ENCODE data around the gene PRKX.
"Not testable (repeated sequence)": the region's sequence is repeated elsewhere in the genome, so short reads cannot be mapped to it uniquely, and the experiment has no call there.

Gene PRKX

GRCh38 chrX:3669841-3670475, 43.5 kb downstream of the PRKX start:
- Histone ChIP-seq H3K36me3 (replicated peaks; ENCODE audit: insufficient read depth, low read length) (no peaks in the 10 kb centered on the region), H3K4me1 (ENCODE audit: low read length) (no peaks in the 10 kb centered on the region)

GRCh38 chrX:3666975-3667374, 46.5 kb downstream of the PRKX start:
- H4K20me1 ChIP-seq (ENCODE audit: insufficient read depth, low read length), result no peaks in the 10 kb centered on the region
- H2AFZ ChIP-seq (ENCODE audit: low read length), result no peak overlapping the region
- no peak overlapping the region for H3K27ac ChIP-seq (ENCODE audit: low read length)
- no peaks in the 10 kb centered on the region for H3K4me1 ChIP-seq (ENCODE audit: low read length)
- no peaks in the 10 kb centered on the region for H3K9me2 ChIP-seq (replicated peaks; ENCODE audit: insufficient read depth, low read length)
- H3K4me2 ChIP-seq (ENCODE audit: low read depth, low read length), result no peak overlapping the region
- no peak for TF ChIP-seq EZH2phosphoT487 (IDR thresholded peaks at IDR 0.05; ENCODE audit: low read length)
- no peak for TF ChIP-seq CTCF (IDR thresholded peaks at IDR 0.05; ENCODE audit: low read length)
- no peak for TF ChIP-seq EZH2 (optimal IDR thresholded peaks at IDR 0.05; ENCODE audit: low read depth, low read length)
- no peaks in the 10 kb centered on the region for H3F3A ChIP-seq (ENCODE audit: insufficient read depth, low read length)
- H3K9me3 ChIP-seq (replicated peaks; ENCODE audit: insufficient read depth, low read length), result no peaks in the 10 kb centered on the region
- DNase-seq, result no peak
- H3K4me3 ChIP-seq (ENCODE audit: low read length), result no peak overlapping the region
- no peaks in the 10 kb centered on the region for H3K36me3 ChIP-seq (replicated peaks; ENCODE audit: insufficient read depth, low read length)
- no peaks in the 10 kb centered on the region for H3K27me3 ChIP-seq (replicated peaks; ENCODE audit: insufficient read depth, low read length)
- no peak overlapping the region for H3K9ac ChIP-seq (ENCODE audit: low read length)
- H3K79me2 ChIP-seq (ENCODE audit: low read length), result no peaks in the 10 kb centered on the region

More at GRCh38 chrX:3669841-3670475, 43.5 kb downstream of the PRKX start:
- Histone ChIP-seq H3K9me2 (replicated peaks; ENCODE audit: insufficient read depth, low read length) (no peaks in the 10 kb centered on the region), H3K9me3 (replicated peaks; ENCODE audit: insufficient read depth, low read length) (no peaks in the 10 kb centered on the region), H3K4me2 (ENCODE audit: low read depth, low read length) (no peak overlapping the region), H2AFZ (ENCODE audit: low read length) (no peak overlapping the region), H3K4me3 (ENCODE audit: low read length) (no peak overlapping the region), H3K27ac (ENCODE audit: low read length) (no peak overlapping the region), H3K9ac (ENCODE audit: low read length) (no peak overlapping the region), H3K27me3 (replicated peaks; ENCODE audit: insufficient read depth, low read length) (no peaks in the 10 kb centered on the region), H4K20me1 (ENCODE audit: insufficient read depth, low read length) (no peaks in the 10 kb centered on the region), H3F3A (ENCODE audit: insufficient read depth, low read length) (no peaks in the 10 kb centered on the region), H3K79me2 (ENCODE audit: low read length) (no peaks in the 10 kb centered on the region)
- DNase-seq, result no peak
- TF ChIP-seq CTCF (IDR thresholded peaks at IDR 0.05; ENCODE audit: low read length), result no peak
- TF ChIP-seq EZH2phosphoT487 (IDR thresholded peaks at IDR 0.05; ENCODE audit: low read length), result no peak
- TF ChIP-seq EZH2 (optimal IDR thresholded peaks at IDR 0.05; ENCODE audit: low read depth, low read length), result no peak

- no peaks in the 10 kb centered on the region for H3K9me3 ChIP-seq (replicated peaks; ENCODE audit: insufficient read depth, low read length)
- no peak overlapping the region for H3K4me3 ChIP-seq (ENCODE audit: low read length)
- H3K9ac ChIP-seq (ENCODE audit: low read length), result no peak overlapping the region
- no peak overlapping the region for H3K27ac ChIP-seq (ENCODE audit: low read length)
- no peaks in the 10 kb centered on the region for H4K20me1 ChIP-seq (ENCODE audit: insufficient read depth, low read length)
- no peaks in the 10 kb centered on the region for H3K79me2 ChIP-seq (ENCODE audit: low read length)
- H3K4me2 ChIP-seq (ENCODE audit: low read depth, low read length), result no peak overlapping the region
- no peaks in the 10 kb centered on the region for H3K27me3 ChIP-seq (replicated peaks; ENCODE audit: insufficient read depth, low read length)
- no peaks in the 10 kb centered on the region for H3K36me3 ChIP-seq (replicated peaks; ENCODE audit: insufficient read depth, low read length)
- H2AFZ ChIP-seq (ENCODE audit: low read length), result no peak overlapping the region
- TF ChIP-seq CTCF (IDR thresholded peaks at IDR 0.05; ENCODE audit: low read length), result no peak
- no peak for TF ChIP-seq EZH2 (optimal IDR thresholded peaks at IDR 0.05; ENCODE audit: low read depth, low read length)
- no peak for TF ChIP-seq EZH2phosphoT487 (IDR thresholded peaks at IDR 0.05; ENCODE audit: low read length)
- H3K9me2 ChIP-seq (replicated peaks; ENCODE audit: insufficient read depth, low read length), result no peaks in the 10 kb centered on the region
- H3F3A ChIP-seq (ENCODE audit: insufficient read depth, low read length), result no peaks in the 10 kb centered on the region
- no peak for DNase-seq
- H3K4me1 ChIP-seq (ENCODE audit: low read length), result no peaks in the 10 kb centered on the region
These were observed 48.5 kb downstream of the PRKX start for GRCh38 chrX:3664921-3665320.

GRCh38 chrX:3663576-3664250, 49.7 kb downstream of the PRKX start:
- not testable (repeated sequence) for H3K79me2 ChIP-seq (ENCODE audit: low read length); H3K9me3 ChIP-seq (replicated peaks; ENCODE audit: insufficient read depth, low read length); H4K20me1 ChIP-seq (ENCODE audit: insufficient read depth, low read length); H3K27ac ChIP-seq (ENCODE audit: low read length); H3K9ac ChIP-seq (ENCODE audit: low read length); H3F3A ChIP-seq (ENCODE audit: insufficient read depth, low read length); H3K4me3 ChIP-seq (ENCODE audit: low read length); DNase-seq; H3K36me3 ChIP-seq (replicated peaks; ENCODE audit: insufficient read depth, low read length); H3K4me1 ChIP-seq (ENCODE audit: low read length); H3K9me2 ChIP-seq (replicated peaks; ENCODE audit: insufficient read depth, low read length); H3K4me2 ChIP-seq (ENCODE audit: low read depth, low read length); H2AFZ ChIP-seq (ENCODE audit: low read length); H3K27me3 ChIP-seq (replicated peaks; ENCODE audit: insufficient read depth, low read length)
